ENCODE measurements around the gene DIPK1B.

DNA sequence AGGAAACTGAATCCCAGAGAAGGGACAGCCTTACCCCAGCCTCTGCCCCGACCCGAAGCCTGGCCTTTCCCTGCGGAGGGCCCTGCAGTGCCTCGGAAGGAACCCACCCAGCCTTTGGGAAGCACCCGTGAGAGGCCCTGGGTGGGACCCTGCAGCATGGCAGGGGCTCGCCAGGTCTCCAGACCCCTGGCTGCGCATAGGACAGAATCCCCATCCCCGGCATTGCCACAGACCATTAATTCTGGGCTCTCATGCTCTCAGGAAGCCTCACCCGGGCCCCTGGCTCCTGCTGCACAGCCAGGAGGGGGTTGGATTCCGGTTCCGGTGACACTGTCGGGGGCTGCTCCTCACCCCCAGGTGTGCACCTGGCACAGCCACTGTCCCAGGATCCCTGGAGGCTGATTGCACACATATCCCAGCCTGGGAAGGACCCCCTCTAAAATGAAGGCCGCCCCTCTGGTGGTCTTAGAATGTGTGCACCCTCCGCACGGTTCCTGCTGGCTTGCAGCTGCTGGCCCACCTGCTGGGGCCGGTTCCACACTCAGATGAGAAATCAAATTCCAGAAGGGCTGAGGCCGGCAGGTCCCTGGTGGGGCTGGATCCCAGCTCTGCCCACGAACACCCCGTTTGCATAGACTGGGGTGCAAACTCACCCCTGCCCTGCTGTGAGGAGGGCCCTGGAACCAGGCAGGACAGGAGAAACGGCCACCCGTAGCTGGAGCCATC, 45.0 kb upstream of the DIPK1B start:
- TF ChIP-seq, protein P1, sequence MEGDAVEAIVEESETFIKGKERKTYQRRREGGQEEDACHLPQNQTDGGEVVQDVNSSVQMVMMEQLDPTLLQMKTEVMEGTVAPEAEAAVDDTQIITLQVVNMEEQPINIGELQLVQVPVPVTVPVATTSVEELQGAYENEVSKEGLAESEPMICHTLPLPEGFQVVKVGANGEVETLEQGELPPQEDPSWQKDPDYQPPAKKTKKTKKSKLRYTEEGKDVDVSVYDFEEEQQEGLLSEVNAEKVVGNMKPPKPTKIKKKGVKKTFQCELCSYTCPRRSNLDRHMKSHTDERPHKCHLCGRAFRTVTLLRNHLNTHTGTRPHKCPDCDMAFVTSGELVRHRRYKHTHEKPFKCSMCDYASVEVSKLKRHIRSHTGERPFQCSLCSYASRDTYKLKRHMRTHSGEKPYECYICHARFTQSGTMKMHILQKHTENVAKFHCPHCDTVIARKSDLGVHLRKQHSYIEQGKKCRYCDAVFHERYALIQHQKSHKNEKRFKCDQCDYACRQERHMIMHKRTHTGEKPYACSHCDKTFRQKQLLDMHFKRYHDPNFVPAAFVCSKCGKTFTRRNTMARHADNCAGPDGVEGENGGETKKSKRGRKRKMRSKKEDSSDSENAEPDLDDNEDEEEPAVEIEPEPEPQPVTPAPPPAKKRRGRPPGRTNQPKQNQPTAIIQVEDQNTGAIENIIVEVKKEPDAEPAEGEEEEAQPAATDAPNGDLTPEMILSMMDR (IDR thresholded peaks at IDR 0.05; ENCODE audit: low read depth, low read length): no peak
- no peak for TF ChIP-seq MAX (IDR thresholded peaks at IDR 0.05; ENCODE audit: low read depth, low read length)

Data from NB4 (cell line).